SK-N-SH (cell line): ENCODE data around the gene CEACAM16. TPM values are rescaled to one million over a fixed set of nuclear protein-coding genes. Genes with fewer than 3 reads are reported as not detected.

Experiments
- CTCF ChIA-PET: fragments of 300-600, 350-600 bp; formaldehyde crosslinking; extraction: SDS; loops from one replicate; lab custom pipeline; 2021; lab: Yijun Ruan, JAX
- POLR2A ChIA-PET: fragments of 350-600 bp; sonication (Branson Sonifier 250); formaldehyde crosslinking; extraction: SDS; loops from one replicate; lab custom pipeline; 2020; ENCODE audit warnings: antibody characterized with exemption, inconsistent platforms; lab: Yijun Ruan, JAX
- DNase-seq: peaks from one replicate; pipeline ENCODE4 v3.0.0; 2012
- H2AFZ ChIP-seq: fragments of 200-600 bp; sonication (generic); 2 replicates; pipeline ENCODE4 v1.8.1; 2016; ENCODE audit warnings: antibody characterized with exemption, mild to moderate bottlenecking, low read depth
- H3F3A ChIP-seq: fragments of 200-600 bp; sonication (generic); replicated peaks from 2 replicates; pipeline ENCODE3; 2016; ENCODE audit warnings: antibody characterized with exemption, mild to moderate bottlenecking; ENCODE audit not compliant: insufficient read depth
- H3K27ac ChIP-seq, 2 experiments: fragments of 200-500 bp in 1 of 2; fragments of 200-600 bp in 1 of 2; sonication (Bioruptor generic) in 1 of 2; sonication (generic), shearing (Covaris generic) in 1 of 2; 2 replicates each; pipeline versions ENCODE4 v1.5.1 to v1.6.1; 2014 to 2016; ENCODE audit warnings: low read depth in 2 of 2, inconsistent platforms in 1 of 2, low read length in 1 of 2, mild to moderate bottlenecking in 1 of 2, mixed read lengths in 1 of 2
- H3K27me3 ChIP-seq: fragments of 200-600 bp; sonication (generic), shearing (Covaris generic); 2 replicates; pipeline ENCODE4 v1.6.1; 2016; ENCODE audit warnings: mixed run types; ENCODE audit not compliant: insufficient read depth
- H3K36me3 ChIP-seq, 2 experiments: fragments of 200-500 bp in 1 of 2; fragments of 200-600 bp in 1 of 2; sonication (Bioruptor generic) in 1 of 2; sonication (generic) in 1 of 2; replicated peaks in 1 of 2; 2 replicates each; pipeline versions ENCODE3 to v1.5.1; 2014 to 2016; ENCODE audit warnings: low read length in 1 of 2, mild to moderate bottlenecking in 1 of 2; ENCODE audit not compliant: insufficient read depth in 2 of 2, control insufficient read depth in 1 of 2
- H3K4me1 ChIP-seq, 2 experiments: fragments of 200-500 bp in 1 of 2; fragments of 200-600 bp in 1 of 2; sonication (Bioruptor generic) in 1 of 2; sonication (generic), shearing (Covaris generic) in 1 of 2; 2 replicates each; pipeline versions ENCODE4 v1.5.1 to v1.6.1; 2014 to 2016; ENCODE audit warnings: low read depth in 1 of 2, low read length in 1 of 2, mixed run types in 1 of 2; ENCODE audit not compliant: insufficient read depth in 2 of 2, control insufficient read depth in 1 of 2
- H3K4me2 ChIP-seq: fragments of 200-600 bp; sonication (generic), shearing (Covaris generic); 2 replicates; pipeline ENCODE4 v1.6.1; 2017; ENCODE audit warnings: mixed run types
- H3K4me3 ChIP-seq, 2 experiments: fragments of 200-500 bp in 1 of 2; fragments of 200-600 bp in 1 of 2; sonication (Bioruptor generic) in 1 of 2; sonication (generic), shearing (Covaris generic) in 1 of 2; 2 replicates each; pipeline versions ENCODE4 v1.5.1 to v1.8.1; 2014 to 2016; ENCODE audit warnings: low read depth in 2 of 2, inconsistent platforms in 1 of 2, low read length in 1 of 2, mild to moderate bottlenecking in 1 of 2, mixed read lengths in 1 of 2, moderate library complexity in 1 of 2
- H3K79me2 ChIP-seq: fragments of 200-600 bp; sonication (generic); 2 replicates; pipeline ENCODE4 v1.8.1; 2017; ENCODE audit warnings: mild to moderate bottlenecking; ENCODE audit not compliant: insufficient read depth
- H3K9ac ChIP-seq: fragments of 200-600 bp; sonication (generic); 2 replicates; pipeline ENCODE4 v1.6.1; 2017; ENCODE audit warnings: mixed run types
- H3K9me2 ChIP-seq: fragments of 200-600 bp; sonication (generic); 2 replicates; pipeline ENCODE4 v1.6.1; 2017; ENCODE audit warnings: mixed run types
- H3K9me3 ChIP-seq: fragments of 200-600 bp; sonication (generic); 2 replicates; pipeline ENCODE4 v1.6.1; 2017; ENCODE audit warnings: mixed run types, mild to moderate bottlenecking, moderate library complexity
- H4K20me1 ChIP-seq: fragments of 200-600 bp; sonication (generic); 2 replicates; pipeline ENCODE4 v1.6.1; 2017; ENCODE audit warnings: mild to moderate bottlenecking, mixed run types; ENCODE audit not compliant: insufficient read depth
- CHD2 ChIP-seq: fragments of 150-350 bp; IDR thresholded peaks from 2 replicates; pipeline ENCODE4 v1.6.1; 2018; ENCODE audit warnings: low read length; ENCODE audit not compliant: partially characterized antibody
- EP300 ChIP-seq, 2 experiments: IDR thresholded peaks; 2 replicates each; pipeline versions ENCODE4 v1.4.0 to v1.6.1; 2012; ENCODE audit warnings: borderline replicate concordance in 1 of 2, low read depth in 1 of 2, low read length in 1 of 2
- EZH2phosphoT487 ChIP-seq: fragments of 200-600 bp; sonication (generic); IDR thresholded peaks from 2 replicates; pipeline ENCODE4 v1.6.1; 2017; ENCODE audit warnings: low read depth, mixed run types, mild to moderate bottlenecking, antibody characterized with exemption, moderate library complexity, borderline replicate concordance
- FOSL2 ChIP-seq: IDR thresholded peaks from 2 replicates; pipeline ENCODE4 v1.4.0; 2012; ENCODE audit warnings: low read depth, mild to moderate bottlenecking, moderate library complexity, borderline replicate concordance
- FOXM1 ChIP-seq: IDR thresholded peaks from 2 replicates; pipeline ENCODE4 v1.4.0; 2012; ENCODE audit warnings: low read depth, mild to moderate bottlenecking
- GABPA ChIP-seq: IDR thresholded peaks from 2 replicates; pipeline ENCODE4 v1.4.0; 2012; ENCODE audit warnings: low read depth, mild to moderate bottlenecking
- MEF2A ChIP-seq: IDR thresholded peaks from 2 replicates; pipeline ENCODE4 v1.4.0; 2012; ENCODE audit warnings: low read depth, borderline replicate concordance
- MXI1 ChIP-seq: IDR thresholded peaks from 2 replicates; pipeline ENCODE4 v1.6.1; 2012; ENCODE audit warnings: mild to moderate bottlenecking, low read depth, low read length, improper control_type of control experiment
- NRF1 ChIP-seq: IDR thresholded peaks from 2 replicates; pipeline ENCODE4 v1.6.1; 2012; ENCODE audit warnings: low read depth, mild to moderate bottlenecking, low read length
- POLR2AphosphoS5 ChIP-seq: IDR thresholded peaks from 2 replicates; pipeline ENCODE4 v1.6.1; 2012; ENCODE audit warnings: low read depth, low read length
- RAD21 ChIP-seq: IDR thresholded peaks from 2 replicates; pipeline ENCODE4 v1.6.1; 2012; ENCODE audit warnings: mild to moderate bottlenecking, low read length
- RCOR1 ChIP-seq: fragments of 150-350 bp; IDR thresholded peaks from 2 replicates; pipeline ENCODE4 v1.6.1; 2017; ENCODE audit warnings: antibody characterized with exemption, low read length
- RFX5 ChIP-seq: IDR thresholded peaks from 2 replicates; pipeline ENCODE4 v1.6.1; 2012; ENCODE audit warnings: mild to moderate bottlenecking, improper control_type of control experiment, low read length
- RXRA ChIP-seq: IDR thresholded peaks from 2 replicates; pipeline ENCODE4 v1.4.0; 2012; ENCODE audit warnings: low read depth, mild to moderate bottlenecking, borderline replicate concordance
- SIN3A ChIP-seq: IDR thresholded peaks from 2 replicates; pipeline ENCODE4 v1.6.1; 2012; ENCODE audit warnings: low read depth, mild to moderate bottlenecking, low read length, moderate library complexity, borderline replicate concordance
- TCF12 ChIP-seq: IDR thresholded peaks from 2 replicates; pipeline ENCODE4 v1.4.0; 2012
- YY1 ChIP-seq: IDR thresholded peaks from 2 replicates; pipeline ENCODE4 v1.4.0; 2012; ENCODE audit warnings: low read depth, mild to moderate bottlenecking
- WGBS: methylation state at CpG from one replicate; pipeline ENCODE4 v1.1.6; 2017; ENCODE audit warnings: low lambda C conversion rate; 5-methylcytosine and 5-hydroxymethylcytosine counted together
- polyA plus RNA-seq, 3 experiments: library from polyadenylated mRNA; depleted of rRNA; stranded (reverse); fragments of >200 nt; gene quantifications; 2 replicates each; pipeline ENCODE4 v1.2.3, GENCODE V29; 2012
- TF ChIP-seq, protein P1 (sequence below): fragments of 150-350 bp; IDR thresholded peaks from 2 replicates; pipeline ENCODE4 v1.6.1; 2016; ENCODE audit warnings: mild to moderate bottlenecking, low read depth, low read length
- TF ChIP-seq, protein P2 (sequence below): IDR thresholded peaks from 2 replicates; pipeline ENCODE4 v1.6.1; 2012; ENCODE audit warnings: mild to moderate bottlenecking, low read depth, low read length, moderate library complexity
- TF ChIP-seq, protein P3 (sequence below): IDR thresholded peaks from 2 replicates; pipeline ENCODE4 v1.4.0; 2012; ENCODE audit warnings: low read depth, borderline replicate concordance
- TF ChIP-seq, protein P4 (sequence below): fragments of 150-350 bp; IDR thresholded peaks from 2 replicates; pipeline ENCODE4 v1.6.1; 2017; ENCODE audit warnings: antibody characterized with exemption, low read length, low read depth, borderline replicate concordance

The CEACAM16 gene
- polyA plus RNA-seq, 1 of the 3 experiments (the other 2 are of a cell fraction) = not detected

DNA sequence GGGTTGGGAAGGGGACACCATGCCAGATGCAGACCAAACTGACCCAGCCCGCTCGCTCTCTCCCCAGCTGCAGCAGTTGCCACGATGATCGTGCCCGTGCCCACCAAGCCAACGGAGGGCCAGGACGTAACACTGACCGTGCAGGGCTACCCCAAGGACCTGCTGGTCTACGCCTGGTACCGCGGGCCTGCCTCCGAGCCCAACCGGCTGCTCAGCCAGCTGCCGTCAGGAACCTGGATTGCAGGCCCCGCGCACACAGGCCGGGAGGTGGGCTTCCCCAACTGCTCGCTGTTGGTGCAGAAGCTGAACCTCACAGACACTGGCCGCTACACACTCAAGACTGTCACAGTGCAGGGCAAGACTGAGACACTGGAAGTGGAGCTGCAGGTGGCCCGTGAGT lies 8.8 kb downstream of the CEACAM16 start:
- peaks cover 11% of the 10 kb centered on the region for H3F3A ChIP-seq
- no peak overlapping the region for H3K27ac ChIP-seq
- H3K4me1 ChIP-seq = no peaks in the 10 kb centered on the region
- no peaks in the 10 kb centered on the region for H4K20me1 ChIP-seq
- WGBS = 72% methylated on average over 6 of the region's 20 CpGs
- CTCF ChIA-PET = interaction anchor here (1.4 to 3.7 kb wide), 4 partner anchors 16 to 137 kb away, joined by 3 to 20 read pairs (median 8); no protein-coding TSS in a partner anchor
- no peak overlapping the region for H2AFZ ChIP-seq
- POLR2A ChIA-PET = no interaction called here
- H3K9me3 ChIP-seq = no peaks in the 10 kb centered on the region
- H3K27me3 ChIP-seq = no peaks in the 10 kb centered on the region
- no peak overlapping the region for H3K4me2 ChIP-seq
- H3K4me3 ChIP-seq = no peak overlapping the region
- no peak for DNase-seq
- no peaks in the 10 kb centered on the region for H3K79me2 ChIP-seq
- H3K9me2 ChIP-seq = no peaks in the 10 kb centered on the region
- H3K9ac ChIP-seq = no peak overlapping the region
- TF ChIP-seq CHD2 (no peak), RFX5 (no peak), FOSL2 (no peak), YY1 (no peak), EZH2phosphoT487 (no peak), RAD21 (no peak)
- TF ChIP-seq, protein P1, sequence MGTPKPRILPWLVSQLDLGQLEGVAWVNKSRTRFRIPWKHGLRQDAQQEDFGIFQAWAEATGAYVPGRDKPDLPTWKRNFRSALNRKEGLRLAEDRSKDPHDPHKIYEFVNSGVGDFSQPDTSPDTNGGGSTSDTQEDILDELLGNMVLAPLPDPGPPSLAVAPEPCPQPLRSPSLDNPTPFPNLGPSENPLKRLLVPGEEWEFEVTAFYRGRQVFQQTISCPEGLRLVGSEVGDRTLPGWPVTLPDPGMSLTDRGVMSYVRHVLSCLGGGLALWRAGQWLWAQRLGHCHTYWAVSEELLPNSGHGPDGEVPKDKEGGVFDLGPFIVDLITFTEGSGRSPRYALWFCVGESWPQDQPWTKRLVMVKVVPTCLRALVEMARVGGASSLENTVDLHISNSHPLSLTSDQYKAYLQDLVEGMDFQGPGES = no peak
- no peaks in the 10 kb centered on the region for H3K36me3 ChIP-seq

DNA sequence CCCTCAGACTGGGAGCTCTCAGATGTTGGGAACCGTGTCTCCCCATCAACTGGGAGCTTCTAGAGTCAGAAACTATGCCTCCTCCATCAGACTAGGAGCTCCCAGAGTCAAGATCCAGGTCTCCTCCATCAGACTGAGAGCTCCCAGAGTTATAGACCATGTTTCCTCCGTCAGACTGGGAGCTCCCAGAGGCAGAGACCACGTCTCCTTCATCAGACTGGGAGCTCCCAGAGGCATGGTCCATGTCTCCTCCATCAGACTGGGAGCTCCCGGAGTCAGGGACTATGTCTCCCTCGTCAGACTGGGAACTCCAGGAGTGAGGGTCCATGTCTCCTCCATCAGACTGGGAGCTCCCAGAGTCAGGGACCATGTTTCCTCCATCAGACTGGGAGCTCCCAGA lies 10.0 kb downstream of the CEACAM16 start:
- Histone ChIP-seq H3K9me2 (no peaks in the 10 kb centered on the region), H3K27ac (no peak overlapping the region), H3K36me3 (no peaks in the 10 kb centered on the region), H3K4me3 (no peak overlapping the region), H3K27me3 (no peaks in the 10 kb centered on the region), H2AFZ (no peak overlapping the region), H3K9me3 (no peaks in the 10 kb centered on the region), H3F3A (peaks cover 12% of the 10 kb centered on the region), H3K79me2 (no peaks in the 10 kb centered on the region), H3K4me2 (no peak overlapping the region), H3K4me1 (no peaks in the 10 kb centered on the region), H4K20me1 (no peaks in the 10 kb centered on the region), H3K9ac (no peak overlapping the region)
- no peak for DNase-seq
- POLR2A ChIA-PET = interaction anchor here (0.6 kb wide), 1 partner anchor 120 kb away, joined by 3 read pairs; no protein-coding TSS in a partner anchor
- WGBS = 7% methylated on average over 4 of the region's 5 CpGs
- CTCF ChIA-PET = interaction anchor here (0.7 to 3.7 kb wide), 5 partner anchors 15 to 75 kb away, joined by 3 to 20 read pairs (median 6); no protein-coding TSS in a partner anchor
- TF ChIP-seq RCOR1 (no peak), MEF2A (no peak), MXI1 (no peak), YY1 (no peak), CHD2 (no peak), TCF12 (no peak), NRF1 (no peak), POLR2AphosphoS5 (no peak), FOXM1 (no peak), RXRA (no peak), EP300 (IDR thresholded peaks at IDR 0.05; ENCODE audit: borderline replicate concordance in 1 of 2, low read depth in 1 of 2, low read length in 1 of 2) (no peak), RFX5 (no peak), EZH2phosphoT487 (no peak), SIN3A (no peak), GABPA (no peak)
- TF ChIP-seq, protein P2, sequence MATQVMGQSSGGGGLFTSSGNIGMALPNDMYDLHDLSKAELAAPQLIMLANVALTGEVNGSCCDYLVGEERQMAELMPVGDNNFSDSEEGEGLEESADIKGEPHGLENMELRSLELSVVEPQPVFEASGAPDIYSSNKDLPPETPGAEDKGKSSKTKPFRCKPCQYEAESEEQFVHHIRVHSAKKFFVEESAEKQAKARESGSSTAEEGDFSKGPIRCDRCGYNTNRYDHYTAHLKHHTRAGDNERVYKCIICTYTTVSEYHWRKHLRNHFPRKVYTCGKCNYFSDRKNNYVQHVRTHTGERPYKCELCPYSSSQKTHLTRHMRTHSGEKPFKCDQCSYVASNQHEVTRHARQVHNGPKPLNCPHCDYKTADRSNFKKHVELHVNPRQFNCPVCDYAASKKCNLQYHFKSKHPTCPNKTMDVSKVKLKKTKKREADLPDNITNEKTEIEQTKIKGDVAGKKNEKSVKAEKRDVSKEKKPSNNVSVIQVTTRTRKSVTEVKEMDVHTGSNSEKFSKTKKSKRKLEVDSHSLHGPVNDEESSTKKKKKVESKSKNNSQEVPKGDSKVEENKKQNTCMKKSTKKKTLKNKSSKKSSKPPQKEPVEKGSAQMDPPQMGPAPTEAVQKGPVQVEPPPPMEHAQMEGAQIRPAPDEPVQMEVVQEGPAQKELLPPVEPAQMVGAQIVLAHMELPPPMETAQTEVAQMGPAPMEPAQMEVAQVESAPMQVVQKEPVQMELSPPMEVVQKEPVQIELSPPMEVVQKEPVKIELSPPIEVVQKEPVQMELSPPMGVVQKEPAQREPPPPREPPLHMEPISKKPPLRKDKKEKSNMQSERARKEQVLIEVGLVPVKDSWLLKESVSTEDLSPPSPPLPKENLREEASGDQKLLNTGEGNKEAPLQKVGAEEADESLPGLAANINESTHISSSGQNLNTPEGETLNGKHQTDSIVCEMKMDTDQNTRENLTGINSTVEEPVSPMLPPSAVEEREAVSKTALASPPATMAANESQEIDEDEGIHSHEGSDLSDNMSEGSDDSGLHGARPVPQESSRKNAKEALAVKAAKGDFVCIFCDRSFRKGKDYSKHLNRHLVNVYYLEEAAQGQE = no peak
- TF ChIP-seq, protein P3, sequence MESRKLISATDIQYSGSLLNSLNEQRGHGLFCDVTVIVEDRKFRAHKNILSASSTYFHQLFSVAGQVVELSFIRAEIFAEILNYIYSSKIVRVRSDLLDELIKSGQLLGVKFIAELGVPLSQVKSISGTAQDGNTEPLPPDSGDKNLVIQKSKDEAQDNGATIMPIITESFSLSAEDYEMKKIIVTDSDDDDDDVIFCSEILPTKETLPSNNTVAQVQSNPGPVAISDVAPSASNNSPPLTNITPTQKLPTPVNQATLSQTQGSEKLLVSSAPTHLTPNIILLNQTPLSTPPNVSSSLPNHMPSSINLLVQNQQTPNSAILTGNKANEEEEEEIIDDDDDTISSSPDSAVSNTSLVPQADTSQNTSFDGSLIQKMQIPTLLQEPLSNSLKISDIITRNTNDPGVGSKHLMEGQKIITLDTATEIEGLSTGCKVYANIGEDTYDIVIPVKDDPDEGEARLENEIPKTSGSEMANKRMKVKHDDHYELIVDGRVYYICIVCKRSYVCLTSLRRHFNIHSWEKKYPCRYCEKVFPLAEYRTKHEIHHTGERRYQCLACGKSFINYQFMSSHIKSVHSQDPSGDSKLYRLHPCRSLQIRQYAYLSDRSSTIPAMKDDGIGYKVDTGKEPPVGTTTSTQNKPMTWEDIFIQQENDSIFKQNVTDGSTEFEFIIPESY = no peak
- TF ChIP-seq, protein P4, sequence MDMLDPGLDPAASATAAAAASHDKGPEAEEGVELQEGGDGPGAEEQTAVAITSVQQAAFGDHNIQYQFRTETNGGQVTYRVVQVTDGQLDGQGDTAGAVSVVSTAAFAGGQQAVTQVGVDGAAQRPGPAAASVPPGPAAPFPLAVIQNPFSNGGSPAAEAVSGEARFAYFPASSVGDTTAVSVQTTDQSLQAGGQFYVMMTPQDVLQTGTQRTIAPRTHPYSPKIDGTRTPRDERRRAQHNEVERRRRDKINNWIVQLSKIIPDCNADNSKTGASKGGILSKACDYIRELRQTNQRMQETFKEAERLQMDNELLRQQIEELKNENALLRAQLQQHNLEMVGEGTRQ = no peak
